Stimulated activated CD4-positive, alpha-beta T cell treated with anti-CD3 and anti-CD28 coated beads, TNF-alpha, amount 100 ng/mL, for 1 hour (primary cell): ENCODE results near the gene GRB10.
"Not testable (repeated sequence)": the region's sequence is repeated elsewhere in the genome, so short reads cannot be mapped to it uniquely, and the experiment has no call there.

Experiments
- DNase-seq, 3 donors: peaks; one replicate each; pipeline ENCODE4 v3.0.0-alpha.2; 2020; ENCODE audit warnings: low read depth in 3 of 3, low spot score in 1 of 3

The GRB10 gene

GRCh38 chr7:50779427-50779826 lies 3.3 kb downstream of the GRB10 start:
- no peak for DNase-seq

GRCh38 chr7:50778189-50778588 lies 4.5 kb downstream of the GRB10 start:
- no peak for DNase-seq

GRCh38 chr7:50775836-50776235 lies 6.9 kb downstream of the GRB10 start:
- no peak for DNase-seq

- no peak for DNase-seq
Observed at GRCh38 chr7:50775231-50775630, 7.5 kb downstream of the GRB10 start.

GRCh38 chr7:50774319-50774718 lies 8.4 kb downstream of the GRB10 start:
- DNase-seq = no peak

- not testable (repeated sequence) for DNase-seq
Observed at GRCh38 chr7:50773071-50773470, 9.6 kb downstream of the GRB10 start.

GRCh38 chr7:50771120-50772002 lies 11.3 kb downstream of the GRB10 start:
- no peak for DNase-seq

- DNase-seq = no peak
Observed at GRCh38 chr7:50768485-50769474, 13.9 kb downstream of the GRB10 start.

- no peak for DNase-seq
Observed at GRCh38 chr7:50766849-50767207, 15.9 kb downstream of the GRB10 start.

GRCh38 chr7:50766106-50766848 lies 16.4 kb downstream of the GRB10 start:
- DNase-seq = no peak

- no peak for DNase-seq
Observed at GRCh38 chr7:50762337-50762736, 20.4 kb downstream of the GRB10 start.

- DNase-seq = no peak
Observed at GRCh38 chr7:50761713-50762112, 21.0 kb downstream of the GRB10 start.

- DNase-seq = no peak
Observed at GRCh38 chr7:50757703-50758390, 24.8 kb downstream of the GRB10 start.

GRCh38 chr7:50756180-50756579 lies 26.5 kb downstream of the GRB10 start:
- no peak for DNase-seq

GRCh38 chr7:50754684-50755083 lies 28.0 kb downstream of the GRB10 start:
- no peak for DNase-seq

GRCh38 chr7:50754241-50754640 lies 28.5 kb downstream of the GRB10 start:
- no peak for DNase-seq

- no peak for DNase-seq
Observed at GRCh38 chr7:50752422-50752821, 30.3 kb downstream of the GRB10 start.

GRCh38 chr7:50751146-50751545 lies 31.6 kb downstream of the GRB10 start:
- no peak for DNase-seq

GRCh38 chr7:50749896-50750295 lies 32.8 kb downstream of the GRB10 start:
- no peak for DNase-seq

GRCh38 chr7:50748472-50748871 lies 34.2 kb downstream of the GRB10 start:
- DNase-seq = no peak

GRCh38 chr7:50745835-50746234 lies 36.9 kb downstream of the GRB10 start:
- no peak for DNase-seq
